Measurements from ENCODE around the gene PCDHB11. TPM values are rescaled to one million over a fixed set of nuclear protein-coding genes. Genes with fewer than 3 reads are reported as not detected.

The PCDHB11 gene
- total and polyA plus RNA-seq, 2 of the 8 experiments (the other 6 are each of a cell fraction or from before 2014, with no cell fraction given): 0.50 to 0.86 TPM

GRCh38 chr5:141236516-141237313 is 37.3 kb downstream of the PCDHB11 start (continued):
- TF ChIP-seq RXRA (IDR thresholded peaks at IDR 0.05; ENCODE audit: insufficient read depth, low read depth, low read length): no peak
- no peak for TF ChIP-seq USF2 (IDR thresholded peaks at IDR 0.05; ENCODE audit: low read length)
- TF ChIP-seq EP300 (IDR thresholded peaks at IDR 0.05; ENCODE audit: borderline replicate concordance in 1 of 2, low read depth in 2 of 2, low read length in 2 of 2): no peak
- no peak for TF ChIP-seq CTCF (IDR thresholded peaks at IDR 0.05; ENCODE audit: control extremely low read depth in 1 of 3, insufficient read depth in 1 of 3, low read depth in 1 of 3, low read length in 3 of 3)
- no peak for TF ChIP-seq TEAD4 (IDR thresholded peaks at IDR 0.05; ENCODE audit: low read depth, low read length)
